Glutamatergic neuron (in vitro differentiated cells): ENCODE results near the gene CRTC3. TPM values are rescaled to one million over a fixed set of nuclear protein-coding genes. Genes with fewer than 3 reads are reported as not detected.

Source experiments
- DNase-seq: peaks from one replicate; pipeline ENCODE4 v3.0.0; 2022
- H3K27ac Mint-ChIP-seq: one replicate; pipeline ENCODE4 v1.8.0; 2020; ENCODE audit warnings: mild to moderate bottlenecking, mixed read lengths, inconsistent platforms; ENCODE audit not compliant: unreplicated experiment
- H3K27me3 Mint-ChIP-seq: one replicate; pipeline ENCODE4 v1.8.0; 2020; ENCODE audit warnings: mild to moderate bottlenecking, moderate library complexity, mixed read lengths, inconsistent platforms; ENCODE audit not compliant: unreplicated experiment
- H3K36me3 Mint-ChIP-seq: one replicate; pipeline ENCODE4 v1.8.0; 2020; ENCODE audit warnings: mild to moderate bottlenecking, mixed read lengths, inconsistent platforms; ENCODE audit not compliant: unreplicated experiment
- H3K4me1 Mint-ChIP-seq: one replicate; pipeline ENCODE4 v1.8.0; 2020; ENCODE audit warnings: mild to moderate bottlenecking, low read depth, mixed read lengths, inconsistent platforms; ENCODE audit not compliant: unreplicated experiment
- H3K4me3 Mint-ChIP-seq: one replicate; pipeline ENCODE4 v1.8.0; 2020; ENCODE audit warnings: mild to moderate bottlenecking, mixed read lengths, inconsistent platforms; ENCODE audit not compliant: unreplicated experiment
- H3K9me3 Mint-ChIP-seq: one replicate; pipeline ENCODE4 v1.8.0; 2020; ENCODE audit warnings: mild to moderate bottlenecking, moderate library complexity, mixed read lengths, inconsistent platforms; ENCODE audit not compliant: unreplicated experiment
- total RNA-seq: library from RNA; stranded (reverse); fragmentation: NEBNext Ultra II Directional; extraction: Animal tissue kit (Norgen Biotek cat#: 25700); gene quantifications from one replicate; pipeline ENCODE4 v1.2.1, GENCODE V29; 2021; ENCODE audit not compliant: unreplicated experiment
- TF ChIP-seq, protein P1 (sequence below): fragments of 200-600 bp; sonication (generic); IDR thresholded peaks from one replicate; pipeline ENCODE4 v1.5.0; 2021; ENCODE audit not compliant: partially characterized antibody, unreplicated experiment

CRTC3 gene
- total RNA-seq, 1 donor from 2014 or later, result 50.1 TPM

GRCh38 chr15:90530250-90531051 lies 728 bp downstream of the CRTC3 start:
- H3K4me3 Mint-ChIP-seq, result peak overlapping the region; percentile 97
- peaks cover 15% of the 10 kb centered on the region for H3K9me3 Mint-ChIP-seq
- peaks cover 12% of the 10 kb centered on the region for H3K27me3 Mint-ChIP-seq
- TF ChIP-seq, protein P1, sequence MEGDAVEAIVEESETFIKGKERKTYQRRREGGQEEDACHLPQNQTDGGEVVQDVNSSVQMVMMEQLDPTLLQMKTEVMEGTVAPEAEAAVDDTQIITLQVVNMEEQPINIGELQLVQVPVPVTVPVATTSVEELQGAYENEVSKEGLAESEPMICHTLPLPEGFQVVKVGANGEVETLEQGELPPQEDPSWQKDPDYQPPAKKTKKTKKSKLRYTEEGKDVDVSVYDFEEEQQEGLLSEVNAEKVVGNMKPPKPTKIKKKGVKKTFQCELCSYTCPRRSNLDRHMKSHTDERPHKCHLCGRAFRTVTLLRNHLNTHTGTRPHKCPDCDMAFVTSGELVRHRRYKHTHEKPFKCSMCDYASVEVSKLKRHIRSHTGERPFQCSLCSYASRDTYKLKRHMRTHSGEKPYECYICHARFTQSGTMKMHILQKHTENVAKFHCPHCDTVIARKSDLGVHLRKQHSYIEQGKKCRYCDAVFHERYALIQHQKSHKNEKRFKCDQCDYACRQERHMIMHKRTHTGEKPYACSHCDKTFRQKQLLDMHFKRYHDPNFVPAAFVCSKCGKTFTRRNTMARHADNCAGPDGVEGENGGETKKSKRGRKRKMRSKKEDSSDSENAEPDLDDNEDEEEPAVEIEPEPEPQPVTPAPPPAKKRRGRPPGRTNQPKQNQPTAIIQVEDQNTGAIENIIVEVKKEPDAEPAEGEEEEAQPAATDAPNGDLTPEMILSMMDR, result no peak
- H3K27ac Mint-ChIP-seq, result peak overlapping the region; percentile 83
- no peaks in the 10 kb centered on the region for H3K36me3 Mint-ChIP-seq
- DNase-seq, result peak; percentile 59
- H3K4me1 Mint-ChIP-seq, result peaks cover 7% of the 10 kb centered on the region

DNA sequence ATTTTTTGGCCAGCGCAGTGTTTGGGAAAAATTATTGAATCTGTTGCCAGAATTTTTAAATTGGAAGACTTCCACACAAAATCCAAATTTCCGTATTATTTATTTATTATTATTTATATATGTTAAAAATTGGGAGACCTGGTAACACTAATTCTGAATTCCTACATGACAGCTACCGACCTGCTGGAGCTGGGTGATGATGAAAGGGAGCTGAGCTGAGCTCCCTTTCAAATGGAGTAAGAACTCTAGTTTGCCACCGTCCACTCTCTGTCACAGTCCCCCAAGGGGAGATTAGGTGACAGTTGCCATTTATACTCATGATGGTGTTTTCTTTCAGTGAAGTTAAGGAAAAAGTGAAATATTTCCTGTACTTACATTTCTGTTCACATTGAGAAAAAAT lies 1.4 kb downstream of the CRTC3 start:
- TF ChIP-seq, protein P1, result no peak
- H3K36me3 Mint-ChIP-seq, result no peaks in the 10 kb centered on the region
- H3K9me3 Mint-ChIP-seq, result peaks cover 15% of the 10 kb centered on the region
- peak overlapping the region; percentile 97 for H3K4me3 Mint-ChIP-seq
- peak overlapping the region; percentile 83 for H3K27ac Mint-ChIP-seq
- no peak for DNase-seq
- H3K27me3 Mint-ChIP-seq, result peaks cover 12% of the 10 kb centered on the region
- peaks cover 7% of the 10 kb centered on the region for H3K4me1 Mint-ChIP-seq

- no peaks in the 10 kb centered on the region for H3K36me3 Mint-ChIP-seq
- peak overlapping the region; percentile 15 for H3K27ac Mint-ChIP-seq
- TF ChIP-seq, protein P1, result no peak
- H3K27me3 Mint-ChIP-seq, result peaks cover 5% of the 10 kb centered on the region
- DNase-seq, result no peak
- peaks cover 18% of the 10 kb centered on the region for H3K4me1 Mint-ChIP-seq
- peaks cover 7% of the 10 kb centered on the region for H3K9me3 Mint-ChIP-seq
- no peak overlapping the region for H3K4me3 Mint-ChIP-seq
These were observed 5.5 kb downstream of the CRTC3 start for GRCh38 chr15:90535254-90535653.

DNA sequence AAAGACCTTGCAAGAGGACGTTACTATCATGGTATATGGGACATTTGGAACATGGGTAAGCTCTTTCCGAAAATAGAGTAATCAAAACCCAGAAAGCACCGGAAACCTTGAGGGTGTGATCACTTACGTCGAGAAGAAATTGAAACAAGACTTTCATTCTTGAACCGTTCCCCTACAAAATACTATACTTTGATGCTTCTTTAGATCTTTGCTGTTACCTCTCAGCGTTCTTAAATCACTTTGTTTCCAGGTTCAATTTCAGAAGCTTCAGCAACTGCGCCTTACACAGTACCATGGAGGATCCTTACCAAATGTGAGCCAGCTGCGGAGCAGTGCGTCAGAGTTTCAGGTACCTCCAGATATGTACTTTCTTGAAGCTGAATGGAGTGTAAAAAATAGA lies 10.1 kb downstream of the CRTC3 start:
- Mint-ChIP-seq H3K4me3 (no peak overlapping the region), H3K27ac (no peak overlapping the region), H3K36me3 (no peaks in the 10 kb centered on the region), H3K9me3 (peaks cover 3% of the 10 kb centered on the region), H3K4me1 (peaks cover 18% of the 10 kb centered on the region), H3K27me3 (no peaks in the 10 kb centered on the region)
- TF ChIP-seq, protein P1, result no peak
- DNase-seq, result no peak

GRCh38 chr15:90540768-90541167 lies 11.0 kb downstream of the CRTC3 start:
- TF ChIP-seq, protein P1, result no peak
- H3K27ac Mint-ChIP-seq, result no peak overlapping the region
- no peaks in the 10 kb centered on the region for H3K36me3 Mint-ChIP-seq
- DNase-seq, result no peak
- H3K4me3 Mint-ChIP-seq, result no peak overlapping the region
- peaks cover 18% of the 10 kb centered on the region for H3K4me1 Mint-ChIP-seq
- H3K27me3 Mint-ChIP-seq, result no peaks in the 10 kb centered on the region
- H3K9me3 Mint-ChIP-seq, result no peaks in the 10 kb centered on the region
